ENCODE data around the gene HRH1. TPM values are rescaled to one million over a fixed set of nuclear protein-coding genes. Genes with fewer than 3 reads are reported as not detected.

Gene HRH1
- total and polyA plus RNA-seq, 2 of the 13 experiments (the other 11 are each of a cell fraction or from before 2014, with no cell fraction given): not detected

- DNase-seq (ENCODE audit: low spot score): no peak
- Histone ChIP-seq H3K27ac (ENCODE audit: extremely low read length, insufficient read depth, low read length) (no peak overlapping the region), H3K27me3 (ENCODE audit: control insufficient read depth in 1 of 2, insufficient read depth in 2 of 2, low read length in 2 of 2) (no peaks in the 10 kb centered on the region), H2AFZ (ENCODE audit: low read length) (no peak overlapping the region), H4K20me1 (ENCODE audit: insufficient read depth, low read length) (no peaks in the 10 kb centered on the region), H3K9me3 (ENCODE audit: low read length) (no peaks in the 10 kb centered on the region), H3K4me1 (ENCODE audit: insufficient read depth, low read length) (no peaks in the 10 kb centered on the region), H3K4me3 (replicated peaks in 1 of 3; ENCODE audit: insufficient read depth in 1 of 3, low read depth in 2 of 3, low read length in 3 of 3) (no peak overlapping the region), H3K4me2 (ENCODE audit: low read depth, low read length) (no peak overlapping the region), H3K36me3 (replicated peaks in 1 of 2; ENCODE audit: control insufficient read depth in 1 of 2, insufficient read depth in 2 of 2, low read length in 2 of 2) (peaks cover 4 to 34% of the 10 kb centered on the region in 2 experiments), H3K9ac (ENCODE audit: insufficient read depth, low read depth, low read length) (no peak overlapping the region), H3K79me2 (ENCODE audit: insufficient read depth, low read length) (no peaks in the 10 kb centered on the region)
- no peak for ATAC-seq
- CTCF ChIA-PET (ENCODE audit: low intra/inter-chr PET ratio, low total read pairs): no interaction called here
- in situ Hi-C loops (cut with HindIII; ENCODE audit: extremely low pct_ligation_motif_present, low pct_unique_long_range_greater_than_20kb) (no loop called here), intact Hi-C loops (cut with micrococcal nuclease; ENCODE audit: unreplicated experiment) (no loop called here)
- no peak for FAIRE-seq
- no peak for TF ChIP-seq ZNF83 (CRISPR knock-in tag; IDR thresholded peaks at IDR 0.05; ENCODE audit: borderline replicate concordance)
- no peak for TF ChIP-seq TGIF2 (CRISPR knock-in tag; IDR thresholded peaks at IDR 0.05)
- no peak for TF ChIP-seq IRF9 (CRISPR knock-in tag; IDR thresholded peaks at IDR 0.05; ENCODE audit: borderline replicate concordance)
- no peak for TF ChIP-seq CREB1 (IDR thresholded peaks at IDR 0.05)
- TF ChIP-seq CREB1 (CRISPR knock-in tag; IDR thresholded peaks at IDR 0.05): no peak
- TF ChIP-seq CBX5 (CRISPR knock-in tag; IDR thresholded peaks at IDR 0.05; ENCODE audit: borderline replicate concordance): no peak
- no peak for TF ChIP-seq ZNF629 (CRISPR knock-in tag; conservative IDR thresholded peaks at IDR 0.05)
- TF ChIP-seq CCDC6 (CRISPR knock-in tag; IDR thresholded peaks at IDR 0.05): no peak
- no peak for TF ChIP-seq ZKSCAN5 (CRISPR knock-in tag; IDR thresholded peaks at IDR 0.05)
- no peak for TF ChIP-seq ZBTB7A (CRISPR knock-in tag; IDR thresholded peaks at IDR 0.05)
- no peak for TF ChIP-seq FOXA1 (IDR thresholded peaks at IDR 0.05)
- TF ChIP-seq FOXA1 (CRISPR knock-in tag; IDR thresholded peaks at IDR 0.05): no peak
- no peak for TF ChIP-seq ZSCAN25 (CRISPR knock-in tag; IDR thresholded peaks at IDR 0.05)
- TF ChIP-seq GABPB1 (CRISPR knock-in tag; IDR thresholded peaks at IDR 0.05): no peak
- no peak for TF ChIP-seq RARG (CRISPR knock-in tag; IDR thresholded peaks at IDR 0.05; ENCODE audit: low read depth)
- WGBS (ENCODE audit: low lambda C conversion rate): 99% methylated on average over 4 of the region's 6 CpGs
- POLR2A ChIA-PET: no interaction called here
- no TSS peak for BruUV-seq (replicated peaks)
These were observed 149.9 kb downstream of the HRH1 start for GRCh38 chr3:11304175-11304574.
